ENCODE results near the gene MEIKIN.
"Not testable (repeated sequence)": the region's sequence is repeated elsewhere in the genome, so short reads cannot be mapped to it uniquely, and the experiment has no call there.

MEIKIN gene

GRCh38 chr5:131796793-131797693 is 148.4 kb downstream of the MEIKIN start, which contains the start of gene FNIP1:
FNIP1 (minus strand) TSS chr5:131797017; CDS start chr5:131796921, 96 bp downstream.
- DNase-seq = peak; percentile 85 to 88

GRCh38 chr5:131795879-131796792 is 149.3 kb downstream of the MEIKIN start:
- peak in 1 of 2 experiments; percentile 0 for DNase-seq

- DNase-seq = no peak
Observed at GRCh38 chr5:131795228-131795627, 150.2 kb downstream of the MEIKIN start.

GRCh38 chr5:131794586-131794985 is 150.9 kb downstream of the MEIKIN start:
- DNase-seq = no peak

GRCh38 chr5:131792896-131793295 is 152.6 kb downstream of the MEIKIN start:
- DNase-seq = no peak

- DNase-seq = no peak
Observed at GRCh38 chr5:131791866-131792265, 153.6 kb downstream of the MEIKIN start.

GRCh38 chr5:131790550-131790949 is 154.9 kb downstream of the MEIKIN start:
- DNase-seq = no peak

- no peak for DNase-seq
Observed at GRCh38 chr5:131789765-131790164, 155.7 kb downstream of the MEIKIN start.

GRCh38 chr5:131787736-131788135 is 157.7 kb downstream of the MEIKIN start:
- DNase-seq = no peak

GRCh38 chr5:131786900-131787692 is 158.4 kb downstream of the MEIKIN start:
- no peak for DNase-seq

- DNase-seq = no peak
Observed at GRCh38 chr5:131786036-131786435, 159.4 kb downstream of the MEIKIN start.

GRCh38 chr5:131783874-131784273 is 161.6 kb downstream of the MEIKIN start:
- DNase-seq = no peak

- no peak for DNase-seq
Observed at GRCh38 chr5:131783357-131783756, 162.1 kb downstream of the MEIKIN start.

- DNase-seq = no peak
Observed at GRCh38 chr5:131782717-131783116, 162.7 kb downstream of the MEIKIN start.

- not testable (repeated sequence) for DNase-seq
Observed at GRCh38 chr5:131778141-131778540, 167.3 kb downstream of the MEIKIN start.

GRCh38 chr5:131776450-131776849 is 169.0 kb downstream of the MEIKIN start:
- DNase-seq = no peak

- no peak for DNase-seq
Observed at GRCh38 chr5:131774652-131775367, 170.7 kb downstream of the MEIKIN start.

GRCh38 chr5:131773805-131774204 is 171.7 kb downstream of the MEIKIN start:
- DNase-seq = no peak

GRCh38 chr5:131771692-131772091 is 173.8 kb downstream of the MEIKIN start:
- DNase-seq = no peak

GRCh38 chr5:131769961-131770360 is 175.5 kb downstream of the MEIKIN start:
- DNase-seq = no peak

GRCh38 chr5:131769336-131769735 is 176.1 kb downstream of the MEIKIN start:
- no peak for DNase-seq

GRCh38 chr5:131767891-131768290 is 177.6 kb downstream of the MEIKIN start:
- DNase-seq = no peak
